ENCODE results near the gene PRR32.

PRR32 gene

GRCh38 chrX:126824338-126825007 lies 4.9 kb downstream of the PRR32 start:
- DNase-seq (ENCODE audit: low spot score): no peak
- no peak overlapping the region for H3K27ac ChIP-seq
- TF ChIP-seq CTCF (IDR thresholded peaks at IDR 0.05): no peak
- no peak overlapping the region for H3K4me3 ChIP-seq

- no peak for TF ChIP-seq CTCF (IDR thresholded peaks at IDR 0.05)
These were observed 6.2 kb downstream of the PRR32 start for GRCh38 chrX:126825566-126826193.

GRCh38 chrX:126836186-126836585 lies 16.7 kb downstream of the PRR32 start:
- no peak for TF ChIP-seq CTCF (IDR thresholded peaks at IDR 0.05)
- no peak for DNase-seq (ENCODE audit: low spot score)
- no peak overlapping the region for H3K4me3 ChIP-seq

More at GRCh38 chrX:126825566-126826193, 6.2 kb downstream of the PRR32 start:
- H3K4me3 ChIP-seq: no peak overlapping the region
- no peak overlapping the region for H3K27ac ChIP-seq
- no peak for DNase-seq (ENCODE audit: low spot score)

GRCh38 chrX:126847143-126847542 lies 27.6 kb downstream of the PRR32 start:
- no peak for TF ChIP-seq CTCF (IDR thresholded peaks at IDR 0.05)
- H3K27ac ChIP-seq: no peak overlapping the region
- DNase-seq (ENCODE audit: low spot score): no peak
- no peak overlapping the region for H3K4me3 ChIP-seq

More at GRCh38 chrX:126836186-126836585, 16.7 kb downstream of the PRR32 start:
- no peak overlapping the region for H3K27ac ChIP-seq

GRCh38 chrX:126855839-126856524 lies 36.5 kb downstream of the PRR32 start:
- H3K27ac ChIP-seq: no peak overlapping the region
- no peak overlapping the region for H3K4me3 ChIP-seq
- no peak for DNase-seq (ENCODE audit: low spot score)
- TF ChIP-seq CTCF (IDR thresholded peaks at IDR 0.05): no peak
